CD14-positive monocyte (primary cell): ENCODE measurements around the gene TMEM132A. TPM values are rescaled to one million over a fixed set of nuclear protein-coding genes. Genes with fewer than 3 reads are reported as not detected.

Experiments used
- DNase-seq, 3 donors: peaks; one replicate each; pipeline ENCODE4 v3.0.0-alpha.2; 2011 to 2022
- H2AFZ ChIP-seq: 2 replicates; pipeline ENCODE4 v1.6.0; 2012; ENCODE audit warnings: mild to moderate bottlenecking, low read depth, low read length, inconsistent platforms; ENCODE audit not compliant: insufficient read depth, poor library complexity, severe bottlenecking
- H3K27ac ChIP-seq, 2 donors: 1 replicate in 1 of 2; 2 replicates in 1 of 2; pipeline ENCODE4 v1.5.1; 2012 to 2013; ENCODE audit warnings: low read length in 2 of 2, control low read depth in 1 of 2, inconsistent platforms in 1 of 2, low read depth in 1 of 2, mild to moderate bottlenecking in 1 of 2
- H3K27me3 ChIP-seq, 2 donors: one replicate each; pipeline versions ENCODE4 v1.6.0 to v1.6.1; 2011 to 2013; ENCODE audit warnings: low read length in 2 of 2; ENCODE audit not compliant: control insufficient read depth in 2 of 2, insufficient read depth in 2 of 2
- H3K36me3 ChIP-seq, 2 donors: replicated peaks in 1 of 2; 1 replicate in 1 of 2; 2 replicates in 1 of 2; pipeline versions ENCODE4 v1.5.1 to v1.6.1; 2012 to 2013; ENCODE audit warnings: low read length in 2 of 2, control low read depth in 1 of 2, inconsistent platforms in 1 of 2, mild to moderate bottlenecking in 1 of 2; ENCODE audit not compliant: insufficient read depth in 2 of 2, control insufficient read depth in 1 of 2
- H3K4me1 ChIP-seq, 2 donors: 1 replicate in 1 of 2; 2 replicates in 1 of 2; pipeline versions ENCODE4 v1.5.1 to v1.6.1; 2012 to 2013; ENCODE audit warnings: low read length in 2 of 2, control low read depth in 1 of 2, inconsistent platforms in 1 of 2, mild to moderate bottlenecking in 1 of 2, moderate library complexity in 1 of 2; ENCODE audit not compliant: insufficient read depth in 2 of 2, control insufficient read depth in 1 of 2
- H3K4me2 ChIP-seq: replicated peaks from 2 replicates; pipeline ENCODE3; 2012; ENCODE audit warnings: low read length, moderate library complexity, mild to moderate bottlenecking; ENCODE audit not compliant: poor library complexity, severe bottlenecking; ENCODE audit errors: extremely low read depth
- H3K4me3 ChIP-seq, 3 experiments: fragments of 200-600 bp in 1 of 3; sonication (generic) in 1 of 3; replicated peaks in 1 of 3; 1 replicate in 2 of 3; 2 replicates in 1 of 3; pipeline ENCODE4 v1.5.1; 2011 to 2013; ENCODE audit warnings: low read length in 3 of 3, mild to moderate bottlenecking in 3 of 3, control low read depth in 2 of 3, low read depth in 2 of 3, inconsistent platforms in 1 of 3, moderate library complexity in 1 of 3
- H3K79me2 ChIP-seq: 2 replicates; pipeline ENCODE4 v1.6.0; 2012; ENCODE audit warnings: mild to moderate bottlenecking, control low read depth, inconsistent platforms, low read length, moderate library complexity; ENCODE audit not compliant: insufficient read depth
- H3K9ac ChIP-seq: 2 replicates; pipeline ENCODE4 v1.6.0; 2017; ENCODE audit warnings: low read length, mild to moderate bottlenecking; ENCODE audit not compliant: insufficient read depth, poor library complexity, severe bottlenecking
- H3K9me3 ChIP-seq, 2 donors: replicated peaks in 1 of 2; 1 replicate in 1 of 2; 2 replicates in 1 of 2; pipeline versions ENCODE4 v1.5.1 to v1.6.1; 2012 to 2013; ENCODE audit warnings: low read length in 2 of 2, control low read depth in 1 of 2; ENCODE audit not compliant: control insufficient read depth in 1 of 2, insufficient read depth in 1 of 2
- H4K20me1 ChIP-seq: 2 replicates; pipeline ENCODE4 v1.6.0; 2012; ENCODE audit warnings: mild to moderate bottlenecking, low read length, control low read depth, moderate library complexity; ENCODE audit not compliant: insufficient read depth
- H3K27ac Mint-ChIP-seq, 7 donors: one replicate each; pipeline ENCODE4 v1.8.0; 2020; ENCODE audit warnings: mild to moderate bottlenecking in 7 of 7, mixed read lengths in 7 of 7, moderate library complexity in 6 of 7, inconsistent platforms in 2 of 7
- H3K27me3 Mint-ChIP-seq, 3 donors: one replicate each; pipeline ENCODE4 v1.8.0; 2021 to 2022; ENCODE audit warnings: low read depth in 3 of 3, mild to moderate bottlenecking in 3 of 3, mixed read lengths in 3 of 3, moderate library complexity in 3 of 3, inconsistent platforms in 1 of 3
- H3K36me3 Mint-ChIP-seq, 2 donors: one replicate each; pipeline ENCODE4 v1.8.0; 2020; ENCODE audit warnings: mixed read lengths in 2 of 2, inconsistent platforms in 1 of 2, mild to moderate bottlenecking in 1 of 2
- H3K4me1 Mint-ChIP-seq: one replicate; pipeline ENCODE4 v1.8.0; 2020; ENCODE audit warnings: mild to moderate bottlenecking, mixed read lengths
- H3K4me3 Mint-ChIP-seq, 2 donors: one replicate each; pipeline ENCODE4 v1.8.0; 2020; ENCODE audit warnings: mild to moderate bottlenecking in 2 of 2, mixed read lengths in 2 of 2, moderate library complexity in 1 of 2
- H3K9me3 Mint-ChIP-seq, 7 donors: one replicate each; pipeline ENCODE4 v1.8.0; 2020 to 2022; ENCODE audit warnings: mixed read lengths in 7 of 7, mild to moderate bottlenecking in 6 of 7, moderate library complexity in 6 of 7, inconsistent platforms in 2 of 7
- CTCF ChIP-seq: fragments of 200-600 bp; IDR thresholded peaks from one replicate; pipeline ENCODE4 v1.8.0; 2022; ENCODE audit warnings: antibody characterized with exemption, mild to moderate bottlenecking
- WGBS: methylation state at CpG from one replicate; pipeline ENCODE4 v1.1.5; 2013; ENCODE audit warnings: missing lambda C conversion rate; ENCODE audit not compliant: insufficient coverage; 5-methylcytosine and 5-hydroxymethylcytosine counted together
- intact Hi-C, 2 donors: fragments of 100-400 bp; cut with micrococcal nuclease; formaldehyde crosslinking; loops; one replicate each; pipeline versions ENCODE4 v1.15.0 to v1.15.1; 2023
- polyA plus RNA-seq, 3 donors: library from polyadenylated mRNA; depleted of rRNA in 1 of 3; unstranded in 2 of 3; stranded (reverse) in 1 of 3; fragments of 300-500 nt in 2 of 3; fragments of >200 nt in 1 of 3; fragmentation: Illumina TruSeq in 2 of 3; gene quantifications; 1 replicate in 2 of 3; 2 replicates in 1 of 3; pipeline ENCODE4 v1.2.3, GENCODE V29; 2012 to 2021

The TMEM132A gene
- polyA plus RNA-seq, 3 donors, result 0.01 to 0.31 (median 0.21) TPM

- Histone ChIP-seq H2AFZ (no peak overlapping the region), H3K4me3 (no peak overlapping the region), H3K27ac (no peak overlapping the region), H3K4me2 (no peak overlapping the region), H3K27me3 (peaks cover 0 to 10% of the 10 kb centered on the region in 2 donors), H3K36me3 (peaks cover 21 to 22% of the 10 kb centered on the region in 2 donors), H3K79me2 (no peaks in the 10 kb centered on the region), H4K20me1 (peaks cover 46% of the 10 kb centered on the region), H3K9me3 (no peaks in the 10 kb centered on the region), H3K4me1 (no peaks in the 10 kb centered on the region), H3K9ac (no peak overlapping the region)
- Mint-ChIP-seq H3K4me3 (no peak overlapping the region), H3K27me3 (peaks cover 18 to 29% (median 28%) of the 10 kb centered on the region in 3 donors), H3K36me3 (peaks cover 20 to 24% of the 10 kb centered on the region in 2 donors), H3K4me1 (peaks cover 5% of the 10 kb centered on the region), H3K27ac (peak overlapping the region in 2 of 7 donors; percentile 56 to 64), H3K9me3 (peaks cover 0 to 2% (median 0%) of the 10 kb centered on the region in 7 donors)
- intact Hi-C loops, result no loop called here
- no peak for DNase-seq
- no peak for TF ChIP-seq CTCF
- WGBS, result 95% methylated on average over 35 of the region's 37 CpGs
Measured at GRCh38 chr11:60933416-60934123, 9.3 kb downstream of the TMEM132A start.

DNA sequence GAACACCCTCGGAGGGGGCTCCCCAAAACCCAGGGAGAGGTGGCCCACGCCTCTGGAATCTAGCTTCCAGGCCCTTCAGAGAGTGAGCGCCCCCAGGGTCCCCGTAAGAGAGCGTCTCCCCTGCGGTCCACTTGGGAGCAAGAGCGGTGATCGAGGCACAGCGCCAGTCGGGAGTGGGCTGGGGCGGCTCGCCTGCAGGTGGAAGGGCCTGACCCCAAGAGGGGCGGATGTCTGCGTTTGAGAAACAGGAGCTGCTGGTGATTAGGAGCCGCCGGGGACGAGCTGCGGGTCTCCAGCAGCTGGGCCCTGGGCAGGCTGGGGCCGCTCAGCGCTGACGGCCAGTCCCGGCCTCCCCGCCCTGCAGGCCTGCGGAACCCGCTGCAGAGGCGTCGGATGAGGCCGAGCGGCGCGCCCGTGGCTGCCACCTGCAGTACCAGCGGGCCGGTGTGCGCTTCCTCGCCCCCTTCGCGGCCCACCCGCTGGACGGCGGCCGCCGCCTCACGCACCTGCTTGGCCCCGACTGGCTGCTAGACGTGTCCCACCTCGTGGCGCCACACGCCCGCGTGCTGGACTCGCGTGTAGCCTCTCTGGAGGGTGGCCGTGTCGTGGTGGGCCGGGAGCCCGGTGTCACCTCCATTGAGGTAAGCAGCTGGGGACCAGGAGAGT lies 10.0 kb downstream of the TMEM132A start:
- no peak for DNase-seq
- peaks cover 5% of the 10 kb centered on the region for H3K4me1 Mint-ChIP-seq
- Histone ChIP-seq H3K27me3 (peaks cover 0 to 9% of the 10 kb centered on the region in 2 donors), H3K4me3 (no peak overlapping the region), H3K4me2 (no peak overlapping the region), H2AFZ (no peak overlapping the region), H3K79me2 (no peaks in the 10 kb centered on the region), H3K9ac (no peak overlapping the region), H3K9me3 (no peaks in the 10 kb centered on the region), H3K36me3 (peaks cover 28 to 29% of the 10 kb centered on the region in 2 donors), H3K27ac (no peak overlapping the region), H3K4me1 (no peaks in the 10 kb centered on the region), H4K20me1 (peaks cover 53% of the 10 kb centered on the region)
- no peak for TF ChIP-seq CTCF
- intact Hi-C loops, result no loop called here
- H3K27ac Mint-ChIP-seq, result peak overlapping the region in 1 of 7 donors; percentile 64
- peaks cover 18 to 27% (median 25%) of the 10 kb centered on the region in 3 donors for H3K27me3 Mint-ChIP-seq
- no peak overlapping the region for H3K4me3 Mint-ChIP-seq
- 96% methylated on average over 52 of the region's 57 CpGs for WGBS
- peaks cover 26 to 31% of the 10 kb centered on the region in 2 donors for H3K36me3 Mint-ChIP-seq
- peaks cover 0 to 2% (median 0%) of the 10 kb centered on the region in 7 donors for H3K9me3 Mint-ChIP-seq
